BE2C (cell line): ENCODE data around the gene RNF180.
"Not testable (repeated sequence)": the region's sequence is repeated elsewhere in the genome, so short reads cannot be mapped to it uniquely, and the experiment has no call there.

Source experiments
- DNase-seq: peaks from one replicate; pipeline ENCODE4 v3.0.0-alpha.2; 2020
- H3K27me3 ChIP-seq: fragments of 250-450 bp; sonication (Bioruptor Pico); 2 replicates; pipeline ENCODE4 v1.5.1; 2020; ENCODE audit warnings: mild to moderate bottlenecking
- H3K36me3 ChIP-seq: fragments of 250-450 bp; sonication (Bioruptor Pico); 2 replicates; pipeline ENCODE4 v1.5.1; 2020; ENCODE audit warnings: mild to moderate bottlenecking
- H3K4me1 ChIP-seq: fragments of 250-450 bp; sonication (Bioruptor Pico); 2 replicates; pipeline ENCODE4 v1.5.1; 2020
- H3K4me3 ChIP-seq: 2 replicates; pipeline ENCODE4 v1.5.1; 2011; ENCODE audit warnings: low read depth, low read length
- H3K9me3 ChIP-seq: fragments of 250-450 bp; sonication (Bioruptor Pico); 2 replicates; pipeline ENCODE4 v1.5.1; 2020
- TF ChIP-seq, protein P1 (sequence below): IDR thresholded peaks from 2 replicates; pipeline ENCODE4 v1.5.1; 2012; ENCODE audit warnings: mild to moderate bottlenecking, low read depth, low read length

Gene RNF180

DNA sequence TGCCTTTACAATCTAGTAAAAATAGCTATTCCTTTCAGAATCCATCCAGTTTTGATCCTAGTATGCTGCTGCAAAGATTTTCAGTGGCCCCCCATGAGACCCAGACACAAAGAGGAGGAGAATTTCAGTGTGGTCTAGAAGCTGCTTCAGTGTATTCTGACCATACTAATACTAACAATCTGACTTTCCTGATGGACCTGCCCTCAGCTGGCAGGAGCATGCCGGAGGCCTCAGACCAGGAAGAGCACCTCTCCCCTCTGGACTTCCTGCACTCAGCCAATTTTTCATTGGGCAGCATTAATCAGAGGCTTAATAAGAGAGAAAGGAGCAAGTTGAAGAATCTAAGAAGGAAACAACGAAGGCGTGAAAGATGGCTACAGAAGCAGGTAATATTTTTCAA is 48.5 kb downstream of the RNF180 start:
- H3K4me3 ChIP-seq, result no peak overlapping the region
- no peaks in the 10 kb centered on the region for H3K4me1 ChIP-seq
- no peaks in the 10 kb centered on the region for H3K9me3 ChIP-seq
- TF ChIP-seq, protein P1, sequence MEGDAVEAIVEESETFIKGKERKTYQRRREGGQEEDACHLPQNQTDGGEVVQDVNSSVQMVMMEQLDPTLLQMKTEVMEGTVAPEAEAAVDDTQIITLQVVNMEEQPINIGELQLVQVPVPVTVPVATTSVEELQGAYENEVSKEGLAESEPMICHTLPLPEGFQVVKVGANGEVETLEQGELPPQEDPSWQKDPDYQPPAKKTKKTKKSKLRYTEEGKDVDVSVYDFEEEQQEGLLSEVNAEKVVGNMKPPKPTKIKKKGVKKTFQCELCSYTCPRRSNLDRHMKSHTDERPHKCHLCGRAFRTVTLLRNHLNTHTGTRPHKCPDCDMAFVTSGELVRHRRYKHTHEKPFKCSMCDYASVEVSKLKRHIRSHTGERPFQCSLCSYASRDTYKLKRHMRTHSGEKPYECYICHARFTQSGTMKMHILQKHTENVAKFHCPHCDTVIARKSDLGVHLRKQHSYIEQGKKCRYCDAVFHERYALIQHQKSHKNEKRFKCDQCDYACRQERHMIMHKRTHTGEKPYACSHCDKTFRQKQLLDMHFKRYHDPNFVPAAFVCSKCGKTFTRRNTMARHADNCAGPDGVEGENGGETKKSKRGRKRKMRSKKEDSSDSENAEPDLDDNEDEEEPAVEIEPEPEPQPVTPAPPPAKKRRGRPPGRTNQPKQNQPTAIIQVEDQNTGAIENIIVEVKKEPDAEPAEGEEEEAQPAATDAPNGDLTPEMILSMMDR, result no peak
- H3K36me3 ChIP-seq, result no peaks in the 10 kb centered on the region
- no peaks in the 10 kb centered on the region for H3K27me3 ChIP-seq
- no peak for DNase-seq

DNA sequence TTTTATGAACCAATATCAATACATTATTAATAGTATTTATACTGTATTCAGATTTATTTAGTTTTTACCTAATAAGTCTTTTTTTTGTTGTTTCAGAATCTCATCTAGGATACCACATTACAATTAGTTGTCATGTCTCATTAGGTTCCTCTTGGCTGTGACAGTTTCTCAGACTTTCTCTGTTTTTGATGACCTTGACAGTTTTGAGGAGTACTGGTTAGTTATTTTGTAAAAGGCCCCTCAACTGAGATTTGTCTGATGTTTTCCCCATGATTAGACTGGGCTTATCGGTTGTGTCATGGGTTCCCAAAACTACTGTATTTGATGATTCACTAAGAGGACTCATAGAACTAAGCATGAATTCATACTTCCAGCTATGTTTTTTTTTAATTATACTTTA is 56.3 kb downstream of the RNF180 start:
- DNase-seq, result no peak
- H3K4me1 ChIP-seq, result no peaks in the 10 kb centered on the region
- no peak overlapping the region for H3K4me3 ChIP-seq
- H3K36me3 ChIP-seq, result no peaks in the 10 kb centered on the region
- H3K9me3 ChIP-seq, result no peaks in the 10 kb centered on the region
- TF ChIP-seq, protein P1, result no peak
- H3K27me3 ChIP-seq, result no peaks in the 10 kb centered on the region

DNA sequence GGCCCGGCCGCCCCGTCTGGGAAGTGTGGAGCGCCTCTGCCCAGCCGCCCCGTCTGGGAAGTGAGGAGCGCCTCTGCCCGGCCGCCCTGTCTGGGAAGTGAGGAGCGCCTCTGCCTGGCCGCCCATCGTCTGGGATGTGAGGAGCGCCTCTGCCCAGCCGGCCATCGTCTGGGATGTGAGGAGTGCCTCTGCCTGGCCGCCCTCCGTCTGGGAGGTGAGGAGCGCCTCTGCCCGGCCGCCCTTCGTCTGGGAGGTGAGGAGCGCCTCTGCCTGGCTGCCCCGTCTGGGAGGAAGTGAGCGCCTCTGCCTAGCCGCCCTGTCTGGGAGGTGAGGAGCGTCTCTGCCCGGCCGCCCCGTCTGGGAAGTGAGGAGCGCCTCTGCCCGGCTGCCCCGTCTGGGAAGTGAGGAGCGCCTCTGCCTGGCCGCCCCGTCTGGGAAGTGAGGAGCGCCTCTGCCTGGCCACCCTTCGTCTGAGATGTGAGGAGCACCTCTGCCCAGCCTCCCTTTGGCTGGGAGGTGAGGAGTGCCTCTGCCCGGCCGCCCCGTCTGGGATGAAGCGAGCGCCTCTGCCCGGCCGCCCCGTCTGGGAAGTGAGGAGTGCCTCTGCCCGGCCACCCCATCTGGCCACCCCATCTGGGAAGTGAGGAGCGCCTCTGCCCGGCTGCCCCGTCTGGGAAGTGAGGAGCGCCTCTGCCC is 59.8 kb downstream of the RNF180 start:
- not testable (repeated sequence) for H3K4me1 ChIP-seq, H3K4me3 ChIP-seq

DNA sequence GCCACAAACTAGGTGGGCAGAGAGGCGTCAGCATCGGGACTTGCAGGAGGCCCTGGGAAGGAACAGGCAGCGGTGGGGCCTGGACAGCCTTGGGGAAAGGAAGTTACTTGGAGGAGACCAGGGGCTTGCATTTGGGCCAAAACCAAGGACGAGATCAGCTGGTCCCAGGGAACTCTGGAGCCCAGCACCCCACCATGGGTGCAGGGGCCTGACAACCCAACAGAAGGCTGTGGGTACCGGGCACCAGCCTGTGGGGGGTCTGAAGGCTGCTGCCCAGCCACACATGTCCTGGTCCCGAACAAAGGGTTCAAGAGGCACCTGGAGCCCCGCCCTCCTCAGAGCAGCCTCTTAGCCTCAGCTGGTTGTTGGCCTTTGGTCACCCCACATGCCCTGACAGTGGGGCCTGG is 61.5 kb downstream of the RNF180 start:
- not testable (repeated sequence) for H3K9me3 ChIP-seq, H3K27me3 ChIP-seq, H3K36me3 ChIP-seq, H3K4me3 ChIP-seq, DNase-seq, H3K4me1 ChIP-seq

More for the DNA sequence above, 59.8 kb downstream of the RNF180 start:
- not testable (repeated sequence) for H3K36me3 ChIP-seq, DNase-seq, H3K9me3 ChIP-seq, H3K27me3 ChIP-seq

DNA sequence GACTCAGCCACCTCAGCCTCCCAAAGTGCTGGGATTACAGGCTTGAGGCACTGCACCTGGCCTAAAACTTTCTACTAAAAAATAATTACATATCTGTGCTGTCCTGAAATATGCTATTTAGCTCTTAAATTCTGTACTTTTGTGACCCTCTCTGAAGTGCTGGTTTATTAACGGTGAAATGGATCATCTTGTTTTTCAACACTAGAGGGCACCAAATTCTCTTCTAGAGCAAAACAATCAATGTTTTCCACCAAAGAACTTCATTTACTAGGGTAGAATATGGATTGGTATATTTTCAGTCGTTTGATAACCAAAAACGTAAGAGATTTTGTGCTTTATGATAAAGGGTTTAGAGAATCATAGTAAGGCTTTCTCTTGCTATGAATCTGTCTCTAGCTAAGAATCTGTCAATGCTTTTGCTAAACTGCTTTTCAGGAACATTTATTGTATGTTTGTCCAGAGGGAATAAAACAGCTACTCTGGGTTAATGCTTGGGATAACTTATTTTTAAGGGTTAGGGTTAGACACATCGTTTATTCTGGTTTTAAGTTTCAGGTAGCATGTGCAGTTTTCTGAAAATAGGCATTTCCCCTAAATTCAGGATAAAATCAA is 63.6 kb downstream of the RNF180 start:
- no peaks in the 10 kb centered on the region for H3K27me3 ChIP-seq
- no peak overlapping the region for H3K4me3 ChIP-seq
- TF ChIP-seq, protein P1, result peak; percentile 60
- no peak for DNase-seq
- H3K4me1 ChIP-seq, result no peaks in the 10 kb centered on the region
- H3K36me3 ChIP-seq, result no peaks in the 10 kb centered on the region
- H3K9me3 ChIP-seq, result no peaks in the 10 kb centered on the region

DNA sequence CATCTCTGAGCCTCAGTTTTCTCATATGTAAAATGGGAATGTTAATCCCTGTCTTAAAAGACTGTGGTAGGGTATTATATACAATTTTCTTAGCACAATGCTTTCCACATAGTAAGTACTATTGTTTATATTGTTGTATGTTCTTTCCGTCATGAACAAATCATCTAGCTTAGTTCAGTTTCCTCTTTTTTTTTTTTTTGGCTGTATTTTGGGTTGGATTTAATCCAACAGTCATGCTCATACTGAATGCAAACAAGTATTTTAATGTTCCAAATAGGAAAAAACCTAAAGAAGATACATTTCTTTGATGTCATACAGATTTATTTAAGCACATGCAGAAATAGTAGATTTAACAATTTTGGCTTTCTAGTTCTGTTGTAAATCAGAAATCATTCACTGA is 95.1 kb downstream of the RNF180 start:
- DNase-seq, result no peak
- TF ChIP-seq, protein P1, result no peak
- no peaks in the 10 kb centered on the region for H3K27me3 ChIP-seq
- no peak overlapping the region for H3K4me3 ChIP-seq
- no peaks in the 10 kb centered on the region for H3K4me1 ChIP-seq
- no peaks in the 10 kb centered on the region for H3K9me3 ChIP-seq
- H3K36me3 ChIP-seq, result no peaks in the 10 kb centered on the region

DNA sequence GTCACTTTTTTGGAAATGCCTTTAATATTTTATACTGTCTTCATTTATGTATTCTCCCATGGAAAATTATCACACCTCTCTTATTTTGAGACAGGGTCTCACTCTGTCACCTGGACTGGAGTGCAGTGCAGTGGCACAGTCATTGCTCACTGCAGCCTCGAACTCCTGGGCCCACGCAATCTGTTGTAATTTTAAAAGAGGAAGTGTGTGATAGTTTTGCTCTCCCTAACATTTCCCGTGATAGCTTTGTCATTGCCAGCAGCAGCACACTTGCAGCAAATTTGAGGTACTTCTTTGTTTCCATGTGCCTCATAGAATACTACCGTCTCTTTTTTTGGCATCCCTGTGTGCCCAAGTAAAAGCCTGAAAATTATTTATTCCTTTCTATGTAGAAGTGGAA is 103.5 kb downstream of the RNF180 start:
- Histone ChIP-seq H3K36me3 (no peaks in the 10 kb centered on the region), H3K4me3 (no peak overlapping the region), H3K9me3 (no peaks in the 10 kb centered on the region), H3K4me1 (no peaks in the 10 kb centered on the region), H3K27me3 (no peaks in the 10 kb centered on the region)
- DNase-seq, result no peak
- TF ChIP-seq, protein P1, result no peak
